Measurements from ENCODE around the gene TRIP11.

DNA sequence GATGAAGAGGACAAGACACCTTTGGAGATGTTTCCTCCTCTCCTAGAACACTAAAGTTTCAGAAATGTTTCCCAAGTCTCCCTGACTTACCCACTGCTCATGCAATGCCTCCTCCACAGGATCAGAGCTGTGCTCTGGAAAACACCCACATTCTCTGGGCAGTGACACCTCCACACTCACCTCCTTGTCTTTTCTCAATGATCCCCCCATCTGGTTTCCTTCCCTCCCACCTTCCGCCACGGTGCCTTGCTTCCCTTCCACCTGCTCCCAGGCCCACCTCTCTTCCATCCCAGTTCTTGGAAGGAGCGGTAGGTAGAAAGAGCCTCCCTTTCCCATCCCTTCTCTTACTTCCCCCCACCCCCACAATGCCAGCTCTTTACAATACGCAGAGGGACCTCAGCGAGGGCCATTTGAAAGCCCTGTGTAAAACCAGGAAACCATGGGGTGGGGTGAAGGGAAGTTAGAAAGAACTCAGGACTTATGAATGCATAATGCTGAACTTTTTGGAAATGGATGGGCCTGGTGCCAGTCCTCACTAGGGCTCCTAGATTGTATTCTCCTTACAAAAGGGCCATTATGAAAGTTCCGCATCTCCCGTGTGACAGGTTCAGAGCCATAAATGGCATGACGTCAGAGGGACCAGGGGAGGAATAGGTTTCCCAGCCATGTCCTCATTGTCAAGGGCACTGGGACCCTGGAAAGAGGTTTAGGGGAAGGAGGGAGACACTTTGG lies 105.1 kb downstream of the TRIP11 start:
- TF ChIP-seq EZH2 (optimal IDR thresholded peaks at IDR 0.05; ENCODE audit: low read depth, low read length) (no peak), EZH2phosphoT487 (IDR thresholded peaks at IDR 0.05; ENCODE audit: low read length) (no peak)
- TF ChIP-seq, protein P1, sequence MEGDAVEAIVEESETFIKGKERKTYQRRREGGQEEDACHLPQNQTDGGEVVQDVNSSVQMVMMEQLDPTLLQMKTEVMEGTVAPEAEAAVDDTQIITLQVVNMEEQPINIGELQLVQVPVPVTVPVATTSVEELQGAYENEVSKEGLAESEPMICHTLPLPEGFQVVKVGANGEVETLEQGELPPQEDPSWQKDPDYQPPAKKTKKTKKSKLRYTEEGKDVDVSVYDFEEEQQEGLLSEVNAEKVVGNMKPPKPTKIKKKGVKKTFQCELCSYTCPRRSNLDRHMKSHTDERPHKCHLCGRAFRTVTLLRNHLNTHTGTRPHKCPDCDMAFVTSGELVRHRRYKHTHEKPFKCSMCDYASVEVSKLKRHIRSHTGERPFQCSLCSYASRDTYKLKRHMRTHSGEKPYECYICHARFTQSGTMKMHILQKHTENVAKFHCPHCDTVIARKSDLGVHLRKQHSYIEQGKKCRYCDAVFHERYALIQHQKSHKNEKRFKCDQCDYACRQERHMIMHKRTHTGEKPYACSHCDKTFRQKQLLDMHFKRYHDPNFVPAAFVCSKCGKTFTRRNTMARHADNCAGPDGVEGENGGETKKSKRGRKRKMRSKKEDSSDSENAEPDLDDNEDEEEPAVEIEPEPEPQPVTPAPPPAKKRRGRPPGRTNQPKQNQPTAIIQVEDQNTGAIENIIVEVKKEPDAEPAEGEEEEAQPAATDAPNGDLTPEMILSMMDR (IDR thresholded peaks at IDR 0.05; ENCODE audit: low read length) = no peak

Measured in MM.1S (cell line).